H9 (cell line): Measurements from ENCODE around the gene GALNT2. TPM values are rescaled to one million over a fixed set of nuclear protein-coding genes. Genes with fewer than 3 reads are reported as not detected.

Experiments used
- DNase-seq: peaks from one replicate; pipeline ENCODE4 v3.0.0-alpha.2; 2017
- H2AFZ ChIP-seq: one replicate; pipeline ENCODE4 v1.6.1; 2013; ENCODE audit warnings: mild to moderate bottlenecking, low read length, control low read depth, moderate library complexity
- H2AK5ac ChIP-seq: 2 replicates; pipeline ENCODE4 v1.6.1; 2013; ENCODE audit warnings: low read length, control low read depth, mixed read lengths; ENCODE audit not compliant: insufficient read length
- H2BK120ac ChIP-seq: one replicate; pipeline ENCODE4 v1.6.1; 2013; ENCODE audit warnings: low read depth, mild to moderate bottlenecking, low read length, control low read depth, inconsistent platforms; ENCODE audit not compliant: poor library complexity, severe bottlenecking
- H2BK12ac ChIP-seq: 2 replicates; pipeline ENCODE4 v1.6.1; 2013; ENCODE audit warnings: low read length, control low read depth, mixed read lengths, low read depth; ENCODE audit not compliant: insufficient read length
- H2BK15ac ChIP-seq: 2 replicates; pipeline ENCODE4 v1.6.1; 2013; ENCODE audit warnings: low read depth, low read length, control low read depth
- H2BK20ac ChIP-seq: one replicate; pipeline ENCODE4 v1.6.1; 2013; ENCODE audit warnings: low read depth, mild to moderate bottlenecking, low read length, control low read depth, inconsistent platforms; ENCODE audit not compliant: poor library complexity, severe bottlenecking
- H2BK5ac ChIP-seq: 2 replicates; pipeline ENCODE4 v1.6.1; 2013; ENCODE audit warnings: low read length, control low read depth, mixed read lengths; ENCODE audit not compliant: insufficient read length
- H3K14ac ChIP-seq: 2 replicates; pipeline ENCODE4 v1.6.1; 2013; ENCODE audit warnings: low read length, control low read depth; ENCODE audit not compliant: insufficient read depth
- H3K18ac ChIP-seq: 2 replicates; pipeline ENCODE4 v1.6.1; 2013; ENCODE audit warnings: low read depth, mild to moderate bottlenecking, mixed read lengths, low read length, control low read depth; ENCODE audit not compliant: insufficient read length
- H3K23ac ChIP-seq: 2 replicates; pipeline ENCODE4 v1.6.1; 2013; ENCODE audit warnings: low read length, control low read depth, mixed read lengths, low read depth; ENCODE audit not compliant: insufficient read length
- H3K23me2 ChIP-seq: 2 replicates; pipeline ENCODE4 v1.6.1; 2013; ENCODE audit warnings: low read depth, mild to moderate bottlenecking, mixed read lengths, low read length, control low read depth; ENCODE audit not compliant: insufficient read length, poor library complexity, severe bottlenecking
- H3K27ac ChIP-seq: 2 replicates; pipeline ENCODE4 v1.5.1; 2013; ENCODE audit warnings: low read length, control low read depth, mixed read lengths, low read depth; ENCODE audit not compliant: insufficient read length
- H3K27me3 ChIP-seq: 2 replicates; pipeline ENCODE4 v1.6.1; 2013; ENCODE audit warnings: low read length, control low read depth, inconsistent platforms; ENCODE audit not compliant: insufficient read depth
- H3K4ac ChIP-seq: 2 replicates; pipeline ENCODE4 v1.6.1; 2013; ENCODE audit warnings: low read depth, mild to moderate bottlenecking, control low read depth, inconsistent platforms, low read length, moderate library complexity
- H3K4me1 ChIP-seq: 2 replicates; pipeline ENCODE4 v1.6.1; 2013; ENCODE audit warnings: low read length, control low read depth, inconsistent platforms; ENCODE audit not compliant: insufficient read depth
- H3K4me2 ChIP-seq: 2 replicates; pipeline ENCODE4 v1.6.1; 2013; ENCODE audit warnings: low read length, control low read depth, mixed read lengths; ENCODE audit not compliant: insufficient read length, insufficient read depth
- H3K56ac ChIP-seq: 2 replicates; pipeline ENCODE4 v1.6.1; 2013; ENCODE audit warnings: low read depth, mild to moderate bottlenecking, mixed read lengths, low read length, control low read depth; ENCODE audit not compliant: insufficient read length
- H3K79me1 ChIP-seq: 2 replicates; pipeline ENCODE4 v1.6.1; 2013; ENCODE audit warnings: low read depth, mild to moderate bottlenecking, moderate library complexity, low read length, control low read depth, inconsistent platforms; ENCODE audit not compliant: insufficient read depth, poor library complexity, severe bottlenecking
- H3K79me2 ChIP-seq: 2 replicates; pipeline ENCODE4 v1.6.1; 2013; ENCODE audit warnings: low read length, control low read depth, inconsistent platforms; ENCODE audit not compliant: insufficient read depth
- H3K9ac ChIP-seq: 2 replicates; pipeline ENCODE4 v1.6.1; 2013; ENCODE audit warnings: low read length, control low read depth, mixed read lengths; ENCODE audit not compliant: insufficient read length; ENCODE audit errors: extremely low read depth
- H3K9me3 ChIP-seq: one replicate; pipeline ENCODE4 v1.6.1; 2013; ENCODE audit warnings: low read depth, low read length, inconsistent platforms; ENCODE audit not compliant: control insufficient read depth
- H3T11ph ChIP-seq: one replicate; pipeline ENCODE4 v1.6.1; 2013; ENCODE audit warnings: mild to moderate bottlenecking, low read length, control low read depth, inconsistent platforms
- H4K20me1 ChIP-seq: one replicate; pipeline ENCODE4 v1.6.1; 2013; ENCODE audit not compliant: control insufficient read depth, insufficient read length, insufficient read depth
- H4K5ac ChIP-seq: 2 replicates; pipeline ENCODE4 v1.6.1; 2013; ENCODE audit warnings: low read depth, mild to moderate bottlenecking, mixed read lengths, low read length, control low read depth; ENCODE audit not compliant: insufficient read length
- H4K8ac ChIP-seq: replicated peaks from 2 replicates; pipeline ENCODE4 v1.6.1; 2013; ENCODE audit warnings: low read length, control low read depth, mixed read lengths, low read depth; ENCODE audit not compliant: insufficient read length
- H4K91ac ChIP-seq: 2 replicates; pipeline ENCODE4 v1.6.1; 2013; ENCODE audit warnings: low read depth, mild to moderate bottlenecking, moderate library complexity, mixed read lengths, low read length, control low read depth; ENCODE audit not compliant: insufficient read length
- H3K27ac Mint-ChIP-seq, 3 experiments: 2 replicates in 2 of 3; 3 replicates in 1 of 3; pipeline ENCODE4 v1.8.0; 2020 to 2021; ENCODE audit warnings: mixed read lengths in 3 of 3, mild to moderate bottlenecking in 1 of 3, moderate library complexity in 1 of 3
- H3K27me3 Mint-ChIP-seq: 2 replicates; pipeline ENCODE4 v1.8.0; 2021; ENCODE audit warnings: low read depth, mild to moderate bottlenecking, moderate library complexity, mixed read lengths
- H3K36me3 Mint-ChIP-seq, 3 experiments: 2 replicates in 2 of 3; 3 replicates in 1 of 3; pipeline ENCODE4 v1.8.0; 2020 to 2021; ENCODE audit warnings: low read depth in 3 of 3, mixed read lengths in 3 of 3; ENCODE audit not compliant: insufficient read depth in 1 of 3
- H3K4me1 Mint-ChIP-seq, 2 experiments: 2 replicates each; pipeline ENCODE4 v1.8.0; 2020; ENCODE audit warnings: mixed read lengths in 2 of 2
- H3K4me3 Mint-ChIP-seq, 2 experiments: 2 replicates in 1 of 2; 3 replicates in 1 of 2; pipeline ENCODE4 v1.8.0; 2020 to 2021; ENCODE audit warnings: mild to moderate bottlenecking in 2 of 2, mixed read lengths in 2 of 2, moderate library complexity in 1 of 2
- H3K9me3 Mint-ChIP-seq, 2 experiments: 2 replicates in 1 of 2; 3 replicates in 1 of 2; pipeline ENCODE4 v1.8.0; 2020; ENCODE audit warnings: mild to moderate bottlenecking in 2 of 2, mixed read lengths in 2 of 2, moderate library complexity in 1 of 2
- CTCF ChIP-seq: fragments of 200-600 bp; sonication (generic); conservative IDR thresholded peaks from 3 replicates; pipeline ENCODE4 v1.8.0; 2021; ENCODE audit warnings: antibody characterized with exemption, mild to moderate bottlenecking
- WGBS: extraction: QIAGEN DNeasy Blood & Tissue Kit; methylation state at CpG from one replicate; pipeline ENCODE4 v1.1.7; 2013; ENCODE audit warnings: missing lambda C conversion rate, low lambda C conversion rate, mixed read lengths; ENCODE audit not compliant: insufficient read length; ENCODE audit errors: extremely low coverage; 5-methylcytosine and 5-hydroxymethylcytosine counted together
- total RNA-seq: library from RNA; stranded (reverse); gene quantifications from 2 replicates; pipeline ENCODE4 v1.2.1, GENCODE V29; 2021

The GALNT2 gene
- total RNA-seq, 1 experiment from 2014 or later, result 57.6 TPM

DNA sequence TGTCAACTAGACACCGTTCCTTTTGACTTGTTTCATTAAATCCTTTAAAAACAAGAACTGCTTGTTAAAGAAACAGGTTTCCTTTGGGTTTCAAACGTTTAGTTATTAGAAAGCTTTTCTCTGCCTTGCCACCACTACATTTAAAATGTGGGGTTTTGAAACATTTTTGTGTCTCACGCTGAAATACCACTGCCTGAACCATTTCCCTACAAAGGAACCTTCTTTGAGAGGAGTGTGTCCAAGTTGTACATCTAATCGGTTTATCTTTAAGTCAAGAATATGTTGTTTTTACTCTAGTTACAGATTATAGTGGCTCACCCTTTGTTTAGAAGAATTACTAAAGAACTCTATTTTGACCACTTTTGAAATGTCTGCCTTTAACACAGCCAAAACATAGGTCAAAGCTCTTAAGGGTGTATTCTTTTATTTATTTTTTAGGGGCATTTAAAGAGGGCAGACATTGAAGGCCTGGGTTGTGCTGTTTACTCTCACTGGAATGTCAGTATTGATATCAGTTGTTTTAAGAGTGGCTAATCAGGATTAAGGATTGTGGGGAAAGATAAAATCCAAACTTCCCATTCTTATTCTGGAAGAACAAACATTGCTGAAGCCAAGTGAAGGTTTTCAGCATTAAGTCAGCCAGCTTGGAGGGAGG, 143.4 kb downstream of the GALNT2 start:
- no peaks in the 10 kb centered on the region for H3K9me3 ChIP-seq
- no peak overlapping the region for H3K14ac ChIP-seq
- H3K27me3 ChIP-seq, result no peaks in the 10 kb centered on the region
- H4K8ac ChIP-seq, result no peak overlapping the region
- no peaks in the 10 kb centered on the region for H4K20me1 ChIP-seq
- H2BK20ac ChIP-seq, result no peak overlapping the region
- H3K56ac ChIP-seq, result no peak overlapping the region
- no peaks in the 10 kb centered on the region for H3K27me3 Mint-ChIP-seq
- no peaks in the 10 kb centered on the region for H3K23me2 ChIP-seq
- H3K4ac ChIP-seq, result no peak overlapping the region
- no peak overlapping the region for H4K5ac ChIP-seq
- H2AK5ac ChIP-seq, result no peak overlapping the region
- no peak overlapping the region for H3K4me2 ChIP-seq
- no peak overlapping the region for H3K27ac ChIP-seq
- no peak overlapping the region for H2BK15ac ChIP-seq
- H3K79me2 ChIP-seq, result no peaks in the 10 kb centered on the region
- H3K4me3 Mint-ChIP-seq, result no peak overlapping the region
- no peak overlapping the region for H3K18ac ChIP-seq
- peak overlapping the region in 2 of 3 experiments; percentile 59 to 88; a peak in 4 of 7 replicates for H3K27ac Mint-ChIP-seq
- no peaks in the 10 kb centered on the region for H3K79me1 ChIP-seq
- no peaks in the 10 kb centered on the region for H3K9me3 Mint-ChIP-seq
- no peak overlapping the region for H2BK120ac ChIP-seq
- TF ChIP-seq CTCF, result no peak
- H4K91ac ChIP-seq, result no peak overlapping the region
- H3K4me1 Mint-ChIP-seq, result peaks cover 23 to 26% of the 10 kb centered on the region in 2 experiments
- H2BK5ac ChIP-seq, result no peak overlapping the region
- H3K4me1 ChIP-seq, result no peaks in the 10 kb centered on the region
- H2AFZ ChIP-seq, result no peak overlapping the region
- H3K36me3 Mint-ChIP-seq, result peaks cover 0 to 7% (median 3%) of the 10 kb centered on the region in 3 experiments; a peak in 3 of 7 replicates
- WGBS, result no CpG with 5 or more reads among the region's 4 CpGs
- H2BK12ac ChIP-seq, result no peak overlapping the region
- no peak overlapping the region for H3K23ac ChIP-seq
- no peak overlapping the region for H3T11ph ChIP-seq
- H3K9ac ChIP-seq, result no peak overlapping the region
- no peak for DNase-seq
